T-helper 17 cell (primary cell): ENCODE measurements around the gene TTYH3. TPM values are rescaled to one million over a fixed set of nuclear protein-coding genes. Genes with fewer than 3 reads are reported as not detected.

ENCODE experiments used
- ATAC-seq: fragments of 150-1000 bp; cut with Tn5 transposase; 2 replicates; pipeline ENCODE4 v1.10.0; 2021; ENCODE audit warnings: mild to moderate bottlenecking, moderate library complexity
- DNase-seq, 3 donors: peaks; one replicate each; pipeline versions ENCODE4 v3.0.0 to v3.0.0-alpha.2; 2020 to 2021
- H3K9me3 ChIP-seq: one replicate; pipeline ENCODE4 v1.7.0; 2013; ENCODE audit warnings: low read length, mild to moderate bottlenecking; ENCODE audit not compliant: control insufficient read depth, poor library complexity, severe bottlenecking
- H3K27ac Mint-ChIP-seq: one replicate; pipeline ENCODE4 v1.8.0; 2022; ENCODE audit warnings: mild to moderate bottlenecking, moderate library complexity, mixed read lengths
- H3K27me3 Mint-ChIP-seq: one replicate; pipeline ENCODE4 v1.8.0; 2022; ENCODE audit warnings: mixed read lengths
- H3K36me3 Mint-ChIP-seq: one replicate; pipeline ENCODE4 v1.8.0; 2022; ENCODE audit warnings: low read depth, mixed read lengths
- H3K4me1 Mint-ChIP-seq: one replicate; pipeline ENCODE4 v1.8.0; 2022; ENCODE audit warnings: mild to moderate bottlenecking, mixed read lengths
- H3K4me3 Mint-ChIP-seq: one replicate; pipeline ENCODE4 v1.8.0; 2022; ENCODE audit warnings: mild to moderate bottlenecking, moderate library complexity, mixed read lengths
- total RNA-seq, 4 donors: library from RNA in 2 of 4; stranded (reverse) in 2 of 4; gene quantifications; one replicate each; pipeline ENCODE4 v1.2.3 and lab custom pipeline; 2022 to 2026

TTYH3 gene
- total RNA-seq, 2 donors from 2014 or later, result 13.2 to 14.8 TPM

DNA sequence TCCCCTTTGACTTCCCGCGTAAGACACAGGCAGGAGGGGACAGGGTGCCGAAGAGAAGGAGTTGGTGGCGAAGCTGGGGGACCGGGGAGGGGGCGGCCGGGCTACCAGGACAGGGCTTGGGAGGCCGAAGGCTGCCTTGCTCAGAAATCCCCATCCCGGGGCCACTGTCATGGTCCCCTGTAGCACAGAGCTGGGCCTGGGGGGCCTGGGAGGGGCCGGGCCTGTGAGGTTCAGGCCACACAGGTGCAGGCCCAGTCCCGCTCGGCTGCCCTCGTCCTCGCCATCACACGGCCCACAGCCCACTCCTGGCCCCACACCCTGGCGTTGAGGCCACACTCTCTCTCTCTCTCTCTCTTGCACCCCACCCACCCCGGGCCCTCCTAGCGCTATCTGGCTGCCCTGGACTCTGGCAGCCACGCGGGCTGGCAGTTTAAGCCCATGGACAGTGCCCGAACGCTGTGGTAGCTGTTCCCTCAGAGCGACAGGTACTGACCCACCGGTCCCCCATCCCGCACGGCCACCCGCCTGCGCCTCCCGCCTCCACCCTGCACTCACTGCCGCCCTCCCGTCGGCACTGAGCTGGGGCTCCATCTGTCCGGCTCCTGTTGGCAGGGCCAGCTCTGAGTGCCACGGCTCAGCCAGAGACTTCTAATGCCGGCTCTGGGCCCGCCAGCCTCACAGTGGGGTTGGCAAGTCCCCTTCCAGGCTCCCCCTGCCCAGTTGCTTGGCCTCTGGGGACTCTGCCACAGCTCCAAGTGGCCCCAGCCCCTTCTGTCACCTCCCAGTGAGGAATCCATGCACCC lies 28.0 kb downstream of the TTYH3 start:
- Mint-ChIP-seq H3K36me3 (no peaks in the 10 kb centered on the region), H3K4me3 (no peak overlapping the region), H3K27ac (no peak overlapping the region), H3K4me1 (no peaks in the 10 kb centered on the region), H3K27me3 (no peaks in the 10 kb centered on the region)
- H3K9me3 ChIP-seq, result no peaks in the 10 kb centered on the region
- ATAC-seq (no peak), DNase-seq (no peak)

DNA sequence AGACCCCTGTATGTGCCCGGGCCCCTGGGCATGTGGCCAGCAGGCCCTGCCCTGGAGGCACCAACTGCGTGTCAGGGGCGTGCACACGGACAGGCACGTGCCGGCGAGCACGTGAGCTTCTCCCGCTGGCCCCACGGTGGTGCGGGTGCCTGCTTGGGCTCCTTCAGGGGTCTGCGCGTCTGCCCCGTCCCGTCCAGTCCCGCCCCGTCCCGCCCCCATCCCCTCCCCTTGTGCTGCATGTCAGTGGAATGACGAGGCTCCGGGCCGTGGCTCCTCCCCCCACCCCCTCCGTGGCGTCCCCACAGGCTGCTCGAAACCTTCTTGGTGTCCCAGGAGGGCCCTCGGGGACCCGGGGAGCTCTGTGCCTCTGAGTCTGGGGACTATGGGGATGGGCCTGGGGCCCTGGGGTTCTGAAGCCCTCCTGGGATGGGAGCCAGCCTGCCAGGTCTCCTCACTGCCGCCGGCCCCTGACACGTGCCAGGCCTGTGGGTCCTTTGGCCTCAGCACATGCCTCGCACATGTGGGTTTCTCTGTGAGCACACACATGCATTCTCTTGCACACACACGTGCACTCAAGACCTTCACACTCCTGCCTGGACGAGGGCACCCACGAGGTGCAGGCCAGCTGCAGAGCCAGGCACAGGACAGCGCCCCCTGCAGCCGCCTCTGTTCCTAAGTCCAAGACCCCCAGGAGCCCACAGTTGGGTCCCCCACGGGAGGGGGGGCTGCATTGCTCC lies 28.7 kb downstream of the TTYH3 start:
- no peak overlapping the region for H3K4me3 Mint-ChIP-seq
- DNase-seq, result no peak
- no peaks in the 10 kb centered on the region for H3K9me3 ChIP-seq
- no peak for ATAC-seq
- H3K36me3 Mint-ChIP-seq, result no peaks in the 10 kb centered on the region
- no peaks in the 10 kb centered on the region for H3K4me1 Mint-ChIP-seq
- H3K27ac Mint-ChIP-seq, result no peak overlapping the region
- no peaks in the 10 kb centered on the region for H3K27me3 Mint-ChIP-seq

DNA sequence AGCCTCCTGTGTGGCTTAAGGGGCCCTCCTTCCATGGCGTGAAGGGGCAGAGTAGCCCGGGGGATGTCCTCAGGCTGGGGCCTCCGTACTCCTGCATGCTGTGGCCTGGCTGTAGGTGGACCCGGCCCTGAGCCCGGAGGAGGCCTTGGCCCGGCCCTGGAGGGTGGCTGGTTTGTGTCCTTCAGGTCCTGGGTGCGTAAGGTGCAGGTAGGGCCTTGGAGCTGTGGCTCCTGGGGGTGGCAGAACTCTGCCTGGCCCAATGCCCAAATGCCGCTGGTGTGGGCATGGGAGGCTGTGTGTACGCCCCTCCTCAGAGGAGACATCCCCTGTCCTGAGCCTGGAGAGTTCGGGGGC lies 29.3 kb downstream of the TTYH3 start:
- no peak overlapping the region for H3K27ac Mint-ChIP-seq
- no peak overlapping the region for H3K4me3 Mint-ChIP-seq
- H3K4me1 Mint-ChIP-seq, result no peaks in the 10 kb centered on the region
- ATAC-seq (no peak), DNase-seq (no peak)
- no peaks in the 10 kb centered on the region for H3K9me3 ChIP-seq
- no peaks in the 10 kb centered on the region for H3K36me3 Mint-ChIP-seq
- H3K27me3 Mint-ChIP-seq, result no peaks in the 10 kb centered on the region

DNA sequence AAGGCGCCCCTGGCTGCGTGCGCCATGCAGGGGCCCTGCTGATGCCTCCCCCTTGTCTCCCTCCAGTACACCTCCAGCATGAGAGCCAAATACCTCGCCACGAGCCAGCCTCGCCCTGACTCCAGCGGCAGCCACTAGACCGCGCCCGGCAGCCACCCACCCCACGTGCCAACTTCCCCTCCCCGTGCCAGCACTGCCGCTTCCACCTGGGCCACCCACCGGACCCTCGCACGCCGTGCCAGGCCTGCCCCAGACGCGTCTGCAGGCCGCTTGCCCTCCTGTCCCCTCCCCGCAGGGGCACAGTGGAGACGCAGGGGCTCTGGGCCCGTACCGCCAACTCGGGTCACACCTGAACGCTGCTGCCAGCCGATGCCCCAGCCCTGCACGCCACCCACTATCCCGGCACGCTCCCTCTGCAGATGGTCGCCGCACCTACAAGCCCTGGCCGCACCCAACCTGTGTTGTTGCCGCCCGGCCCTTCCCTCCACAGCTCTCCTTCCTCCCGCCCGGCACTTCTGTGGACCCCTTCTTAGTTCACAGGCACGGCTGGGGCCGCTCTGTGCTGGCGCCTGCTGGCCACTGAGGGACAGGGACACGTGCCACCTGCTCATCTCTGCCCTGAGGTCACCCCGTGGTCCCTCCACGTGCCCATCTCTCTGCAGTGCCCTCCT lies 30.0 kb downstream of the TTYH3 start:
- Mint-ChIP-seq H3K27me3 (no peaks in the 10 kb centered on the region), H3K36me3 (no peaks in the 10 kb centered on the region), H3K27ac (no peak overlapping the region), H3K4me1 (no peaks in the 10 kb centered on the region), H3K4me3 (peak overlapping the region; percentile 45)
- H3K9me3 ChIP-seq, result no peaks in the 10 kb centered on the region
- ATAC-seq, result no peak
- no peak for DNase-seq

DNA sequence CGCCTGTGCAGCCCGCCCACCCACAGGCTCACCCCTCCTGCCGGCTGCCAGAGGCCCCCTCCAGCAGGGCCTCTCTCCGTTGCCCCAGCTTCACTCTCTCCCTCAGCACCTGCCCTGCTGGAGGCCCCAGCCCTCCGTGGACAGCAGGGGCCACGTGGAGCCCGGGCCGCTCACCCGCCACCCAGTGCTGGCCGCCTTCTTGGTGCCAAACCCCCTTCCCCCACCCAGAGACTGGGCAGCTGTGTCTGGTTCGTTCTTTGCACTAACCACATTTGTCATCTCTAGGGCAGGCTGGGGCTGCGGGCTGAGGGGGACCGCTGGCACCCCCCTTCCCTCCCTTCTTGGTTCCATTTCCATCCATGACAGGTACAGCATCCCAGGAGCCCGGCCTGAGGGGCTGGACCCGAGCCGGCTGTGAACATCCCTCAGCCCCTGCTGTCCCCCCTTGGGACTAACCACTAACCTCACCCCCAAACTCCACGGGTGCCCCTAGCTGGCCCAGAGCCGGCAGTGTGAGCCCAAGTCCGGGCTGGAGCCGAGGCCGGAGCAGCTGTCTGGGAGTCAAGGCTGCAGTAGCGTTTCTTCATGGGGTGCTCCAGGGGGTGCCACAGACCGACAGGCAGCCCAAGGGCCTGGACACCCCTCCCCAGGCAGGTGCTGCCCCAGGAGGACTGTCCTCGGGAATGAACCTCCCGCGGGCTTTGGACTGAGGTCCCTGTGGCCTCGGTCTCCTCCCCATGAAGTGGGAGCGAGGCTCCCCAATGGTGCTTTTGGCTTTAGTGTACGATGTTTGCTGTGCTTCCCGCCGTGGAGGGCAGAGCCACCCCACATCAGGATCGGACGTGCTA lies 30.7 kb downstream of the TTYH3 start:
- no peaks in the 10 kb centered on the region for H3K9me3 ChIP-seq
- DNase-seq (no peak), ATAC-seq (no peak)
- Mint-ChIP-seq H3K4me1 (no peaks in the 10 kb centered on the region), H3K27ac (no peak overlapping the region), H3K27me3 (peaks cover 6% of the 10 kb centered on the region), H3K36me3 (no peaks in the 10 kb centered on the region), H3K4me3 (no peak overlapping the region)

DNA sequence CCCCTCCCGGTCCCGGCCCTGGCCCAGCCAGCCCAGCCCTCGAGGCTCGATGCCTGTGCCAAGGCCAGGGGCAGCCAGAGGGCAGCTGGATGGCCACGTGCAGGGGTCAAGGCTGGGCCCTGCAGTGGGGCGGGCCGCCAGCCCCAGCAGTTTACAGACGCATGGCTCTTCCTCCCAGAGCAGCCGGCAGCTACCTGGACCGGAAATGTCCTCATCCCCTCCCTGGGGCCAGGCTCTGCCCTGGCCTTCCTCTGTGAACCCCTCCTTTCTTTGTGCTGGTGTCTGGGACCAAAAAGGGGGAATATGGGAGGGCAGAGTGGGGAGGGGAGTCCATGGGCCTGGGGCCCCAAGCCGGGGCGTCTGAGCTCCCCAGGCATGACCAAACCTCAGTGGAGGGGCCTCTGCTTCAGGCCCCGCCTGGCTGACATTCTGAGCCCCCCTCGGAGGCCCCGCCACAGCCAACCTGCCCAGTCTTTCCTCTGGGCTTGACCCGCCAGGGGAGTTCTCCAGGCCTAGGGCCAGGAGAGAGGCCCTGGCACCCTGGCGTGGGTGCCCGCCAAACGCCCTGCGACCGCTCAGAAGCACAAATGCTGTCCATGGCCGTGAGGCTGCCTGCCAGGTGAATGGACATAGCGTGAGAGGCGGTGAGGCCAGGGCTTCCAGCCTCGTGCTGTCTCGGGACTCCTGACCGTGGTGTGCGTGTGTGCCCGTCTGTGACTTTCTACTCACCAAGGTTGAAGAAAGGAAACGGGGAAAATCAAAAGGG lies 31.5 kb downstream of the TTYH3 start:
- no peaks in the 10 kb centered on the region for H3K36me3 Mint-ChIP-seq
- no peaks in the 10 kb centered on the region for H3K9me3 ChIP-seq
- no peak overlapping the region for H3K4me3 Mint-ChIP-seq
- no peaks in the 10 kb centered on the region for H3K4me1 Mint-ChIP-seq
- H3K27me3 Mint-ChIP-seq, result peaks cover 13% of the 10 kb centered on the region
- no peak for DNase-seq
- ATAC-seq, result no peak
- H3K27ac Mint-ChIP-seq, result no peak overlapping the region

DNA sequence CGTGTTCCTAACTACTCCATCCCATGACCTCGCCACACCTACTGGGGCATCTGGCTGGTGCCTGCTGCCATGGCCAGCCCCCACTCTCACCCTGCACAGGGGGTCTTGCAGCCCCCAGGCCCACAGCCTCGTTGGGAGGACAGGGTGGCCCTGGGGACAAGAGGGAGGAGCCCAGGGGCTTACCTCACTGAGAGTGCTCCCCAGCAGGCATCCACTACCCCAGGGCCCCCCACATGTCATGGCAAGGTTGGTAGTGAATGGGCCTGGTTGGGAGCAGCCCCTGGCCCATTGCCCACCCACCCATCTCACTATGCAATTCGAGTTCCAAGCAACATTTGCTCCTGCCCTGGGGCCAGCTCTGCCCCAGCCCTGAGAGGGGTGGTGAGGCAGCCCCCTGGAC lies 32.2 kb downstream of the TTYH3 start:
- Mint-ChIP-seq H3K27me3 (peaks cover 15% of the 10 kb centered on the region), H3K4me3 (no peak overlapping the region), H3K4me1 (no peaks in the 10 kb centered on the region), H3K27ac (no peak overlapping the region), H3K36me3 (no peaks in the 10 kb centered on the region)
- no peak for DNase-seq
- H3K9me3 ChIP-seq, result no peaks in the 10 kb centered on the region
- no peak for ATAC-seq

DNA sequence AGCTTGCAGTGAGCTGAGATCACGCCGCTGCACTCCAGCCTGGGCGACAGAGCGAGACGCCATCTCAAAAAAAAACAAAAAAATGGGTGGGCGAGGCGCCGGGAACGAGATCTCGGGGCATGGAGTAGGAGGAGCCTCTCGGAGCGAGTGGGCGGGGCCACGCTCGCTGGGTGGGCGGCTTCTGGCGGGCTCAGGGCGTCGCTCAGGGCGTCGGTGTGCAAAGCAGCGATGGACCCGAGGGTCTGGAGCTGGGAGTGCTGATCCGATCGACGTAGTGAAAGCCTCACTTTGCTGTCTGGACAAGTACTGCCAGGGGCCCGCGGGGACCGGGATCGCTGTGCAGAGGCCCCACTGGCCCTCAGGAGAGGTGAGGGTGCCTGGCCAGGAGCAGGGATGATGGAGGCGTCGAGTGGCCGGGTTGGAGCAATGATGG lies 33.6 kb downstream of the TTYH3 start:
- no peak for ATAC-seq
- Mint-ChIP-seq H3K27me3 (peaks cover 16% of the 10 kb centered on the region), H3K4me3 (no peak overlapping the region)

DNA sequence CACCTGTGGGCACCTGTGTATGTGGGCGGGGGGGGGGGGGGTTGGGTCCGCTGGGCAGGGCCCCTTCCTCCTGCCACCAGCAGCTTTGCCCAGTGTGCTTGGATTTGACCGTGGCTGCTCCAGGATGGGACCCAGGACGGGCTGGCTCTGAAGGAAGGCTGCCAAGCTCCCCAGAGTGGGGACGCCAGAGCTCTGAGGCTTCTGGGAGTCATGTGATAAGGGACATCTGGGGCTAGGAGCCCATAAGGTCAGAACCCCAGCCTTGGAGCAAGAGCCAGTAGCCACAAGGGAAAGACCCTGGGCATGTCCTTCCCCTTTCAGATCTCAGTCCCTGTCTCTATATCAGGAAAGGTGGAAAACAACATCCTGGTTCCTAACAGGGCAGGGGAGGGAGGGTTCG lies 34.4 kb downstream of the TTYH3 start:
- Mint-ChIP-seq H3K4me3 (no peak overlapping the region), H3K4me1 (peaks cover 7% of the 10 kb centered on the region), H3K36me3 (no peaks in the 10 kb centered on the region), H3K27ac (no peak overlapping the region), H3K27me3 (peaks cover 23% of the 10 kb centered on the region)
- ATAC-seq, result no peak
- no peak for DNase-seq
- no peaks in the 10 kb centered on the region for H3K9me3 ChIP-seq

More for the DNA sequence above, 33.6 kb downstream of the TTYH3 start:
- H3K9me3 ChIP-seq, result no peaks in the 10 kb centered on the region
- Mint-ChIP-seq H3K27ac (no peak overlapping the region), H3K4me1 (no peaks in the 10 kb centered on the region), H3K36me3 (no peaks in the 10 kb centered on the region)
- no peak for DNase-seq

DNA sequence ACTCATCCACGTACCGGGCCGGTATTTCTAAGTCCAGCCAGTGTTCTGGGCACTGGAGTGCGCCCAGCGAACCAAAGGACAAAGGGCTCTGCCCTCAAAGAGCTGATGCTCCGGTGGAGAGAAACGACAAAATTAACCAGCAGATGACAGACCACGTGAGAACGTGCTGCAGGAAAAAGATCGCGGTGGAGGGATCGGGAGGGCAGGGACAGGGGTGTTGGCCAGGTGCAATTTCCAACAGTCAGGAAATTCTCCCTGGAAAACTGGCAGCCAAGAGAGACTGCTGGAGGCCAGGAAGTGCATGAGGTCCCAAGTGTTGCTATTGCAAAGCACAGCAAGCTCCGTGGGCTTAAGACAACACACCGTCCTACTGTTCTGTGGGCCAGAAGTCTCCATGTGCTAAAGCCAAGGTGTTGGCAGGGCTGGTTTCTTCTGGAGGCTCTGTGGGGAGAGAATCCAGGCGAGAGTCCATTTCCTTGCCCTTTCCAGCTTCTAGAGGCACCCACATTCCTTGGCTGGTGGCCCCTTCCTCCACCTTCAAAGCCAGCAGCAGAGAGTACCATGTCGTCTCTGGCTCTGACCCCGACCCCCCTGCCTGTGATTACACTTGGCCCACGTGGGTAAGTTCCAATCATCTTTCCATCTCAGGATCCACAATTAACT lies 34.9 kb downstream of the TTYH3 start:
- H3K4me3 Mint-ChIP-seq, result no peak overlapping the region
- H3K4me1 Mint-ChIP-seq, result peaks cover 7% of the 10 kb centered on the region
- H3K36me3 Mint-ChIP-seq, result no peaks in the 10 kb centered on the region
- ATAC-seq (no peak), DNase-seq (no peak)
- peaks cover 25% of the 10 kb centered on the region for H3K27me3 Mint-ChIP-seq
- H3K27ac Mint-ChIP-seq, result no peak overlapping the region
- no peaks in the 10 kb centered on the region for H3K9me3 ChIP-seq

DNA sequence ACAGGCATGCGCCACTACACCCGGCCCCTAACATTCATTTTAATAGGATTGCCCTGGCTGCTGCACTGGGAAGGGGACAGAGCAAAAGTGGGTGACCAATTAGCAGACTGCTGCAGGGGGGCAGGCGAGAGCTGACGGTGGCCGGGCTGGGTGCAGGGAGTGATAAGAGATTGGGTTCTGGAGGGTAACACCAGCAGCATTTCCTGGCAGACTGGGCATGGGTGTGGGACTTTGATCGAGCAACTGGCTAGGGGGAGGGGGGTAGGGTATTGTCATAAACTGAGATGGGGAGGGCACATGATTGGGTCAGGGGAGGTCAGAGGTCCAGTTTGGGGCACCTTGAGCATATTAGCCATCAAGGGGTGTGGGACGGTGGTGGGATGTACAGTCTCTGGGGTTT lies 36.1 kb downstream of the TTYH3 start:
- no peak for DNase-seq
- peaks cover 25% of the 10 kb centered on the region for H3K27me3 Mint-ChIP-seq
- no peak overlapping the region for H3K27ac Mint-ChIP-seq
- H3K9me3 ChIP-seq, result no peaks in the 10 kb centered on the region
- no peak for ATAC-seq
- H3K36me3 Mint-ChIP-seq, result no peaks in the 10 kb centered on the region
- H3K4me3 Mint-ChIP-seq, result no peak overlapping the region
- peaks cover 7% of the 10 kb centered on the region for H3K4me1 Mint-ChIP-seq

DNA sequence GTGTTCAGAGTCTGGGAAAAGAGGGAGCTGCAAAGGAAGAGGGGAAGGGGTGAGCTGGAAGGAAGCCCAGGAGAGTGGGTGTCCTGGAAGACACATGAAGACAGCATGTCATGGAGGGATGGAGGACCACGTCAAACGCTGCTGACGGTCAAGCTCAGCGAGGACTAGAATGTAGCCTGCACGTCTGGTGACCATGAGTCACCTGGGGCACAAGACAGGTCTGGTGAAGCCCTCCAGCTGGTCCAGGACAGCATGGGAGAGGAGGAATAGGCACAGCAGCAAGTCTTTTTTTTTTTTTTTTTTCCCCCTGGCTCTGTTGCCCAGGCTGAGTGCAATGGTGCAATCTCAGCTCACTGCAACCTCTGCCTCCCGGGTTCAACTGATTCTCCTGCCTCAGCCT lies 36.6 kb downstream of the TTYH3 start:
- Mint-ChIP-seq H3K4me1 (peaks cover 7% of the 10 kb centered on the region), H3K4me3 (no peak overlapping the region), H3K27ac (no peak overlapping the region), H3K36me3 (no peaks in the 10 kb centered on the region), H3K27me3 (peaks cover 25% of the 10 kb centered on the region)
- ATAC-seq, result no peak
- no peaks in the 10 kb centered on the region for H3K9me3 ChIP-seq
- DNase-seq, result no peak
